A549 (cell line): ENCODE results near the gene B3GAT1.

Experiments
- EP300 ChIP-seq, 2 experiments: fragments of >200 bp; sonication (Bioruptor Twin); formaldehyde crosslinking; IDR thresholded peaks; 2 replicates in 1 of 2; 3 replicates in 1 of 2; pipeline ENCODE4 v1.6.1; 2016 to 2017
- MAFK ChIP-seq: fragments of 450-650 bp; IDR thresholded peaks from 2 replicates; pipeline ENCODE4 v1.6.1; 2014; ENCODE audit not compliant: partially characterized antibody
- MAZ ChIP-seq: fragments of 150-350 bp; IDR thresholded peaks from 2 replicates; pipeline ENCODE4 v1.6.1; 2014; ENCODE audit warnings: antibody characterized with exemption, low read depth, low read length, borderline replicate concordance
- NR3C1 ChIP-seq: fragments of >200 bp; sonication (Bioruptor Twin); formaldehyde crosslinking; IDR thresholded peaks from 3 replicates; pipeline ENCODE4 v1.6.1; 2017
- POLR2A ChIP-seq: IDR thresholded peaks from 2 replicates; pipeline ENCODE4 v1.6.1; 2012; ENCODE audit warnings: mild to moderate bottlenecking, low read length
- RAD21 ChIP-seq, 2 experiments: fragments of >200 bp in 1 of 2; sonication (Bioruptor Twin) in 1 of 2; formaldehyde crosslinking in 1 of 2; IDR thresholded peaks in 1 of 2; conservative IDR thresholded peaks in 1 of 2; 2 replicates in 1 of 2; 3 replicates in 1 of 2; pipeline ENCODE4 v1.6.1; 2012 to 2018; ENCODE audit warnings: inconsistent platforms in 1 of 2
- RCOR1 ChIP-seq: fragments of 150-350 bp; IDR thresholded peaks from 2 replicates; pipeline ENCODE4 v1.6.1; 2014; ENCODE audit warnings: antibody characterized with exemption, low read length, low read depth
- SMC3 ChIP-seq: fragments of >200 bp; sonication (Bioruptor Twin); formaldehyde crosslinking; IDR thresholded peaks from 3 replicates; pipeline ENCODE4 v1.6.1; 2018; ENCODE audit warnings: inconsistent platforms
- SREBF2 ChIP-seq: fragments of 450-650 bp; IDR thresholded peaks from 2 replicates; pipeline ENCODE4 v1.6.1; 2014; ENCODE audit warnings: mild to moderate bottlenecking, moderate library complexity
- TF ChIP-seq, protein P1 (sequence below): fragments of 150-350 bp; IDR thresholded peaks from 2 replicates; pipeline ENCODE4 v1.6.1; 2014; ENCODE audit warnings: low read depth, mild to moderate bottlenecking, low read length
- TF ChIP-seq, protein P2 (sequence below): fragments of >200 bp; sonication (Bioruptor Twin); formaldehyde crosslinking; IDR thresholded peaks from 3 replicates; pipeline ENCODE4 v1.5.1; 2016
- TF ChIP-seq, protein P3 (sequence below): fragments of 200-600 bp; sonication (generic); IDR thresholded peaks from 2 replicates; pipeline ENCODE4 v1.6.1; 2016; ENCODE audit warnings: antibody characterized with exemption, mild to moderate bottlenecking, moderate library complexity

DNA sequence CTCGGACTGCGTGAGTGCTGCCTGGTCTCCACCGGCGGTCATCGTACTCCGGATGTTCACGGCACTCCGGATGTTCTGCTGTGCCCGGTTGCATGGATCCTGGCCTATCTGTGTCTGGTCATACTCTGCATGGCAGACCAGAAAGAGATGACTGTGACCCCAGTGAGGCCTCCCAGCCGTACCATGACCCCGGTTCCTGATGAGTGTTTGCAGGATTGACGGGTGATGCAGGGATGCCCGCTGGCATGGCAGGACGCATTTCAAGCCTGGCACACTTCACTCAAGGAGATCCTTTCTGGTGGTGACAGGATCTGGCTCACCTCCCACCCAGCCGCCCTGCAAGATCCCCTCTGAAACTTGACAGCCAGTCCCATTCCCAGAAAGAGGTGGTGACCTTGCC lies 74.0 kb downstream of the B3GAT1 start:
- TF ChIP-seq RAD21 (conservative IDR thresholded peaks at IDR 0.05 in 1 of 2, IDR thresholded peaks at IDR 0.05 in 1 of 2) (no peak), SMC3 (no peak), POLR2A (no peak), NR3C1 (no peak), MAFK (no peak), RCOR1 (no peak), MAZ (no peak), SREBF2 (no peak), EP300 (IDR thresholded peaks at IDR 0.05) (no peak)
- TF ChIP-seq, protein P1, sequence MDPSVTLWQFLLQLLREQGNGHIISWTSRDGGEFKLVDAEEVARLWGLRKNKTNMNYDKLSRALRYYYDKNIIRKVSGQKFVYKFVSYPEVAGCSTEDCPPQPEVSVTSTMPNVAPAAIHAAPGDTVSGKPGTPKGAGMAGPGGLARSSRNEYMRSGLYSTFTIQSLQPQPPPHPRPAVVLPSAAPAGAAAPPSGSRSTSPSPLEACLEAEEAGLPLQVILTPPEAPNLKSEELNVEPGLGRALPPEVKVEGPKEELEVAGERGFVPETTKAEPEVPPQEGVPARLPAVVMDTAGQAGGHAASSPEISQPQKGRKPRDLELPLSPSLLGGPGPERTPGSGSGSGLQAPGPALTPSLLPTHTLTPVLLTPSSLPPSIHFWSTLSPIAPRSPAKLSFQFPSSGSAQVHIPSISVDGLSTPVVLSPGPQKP: no peak
- TF ChIP-seq, protein P2, sequence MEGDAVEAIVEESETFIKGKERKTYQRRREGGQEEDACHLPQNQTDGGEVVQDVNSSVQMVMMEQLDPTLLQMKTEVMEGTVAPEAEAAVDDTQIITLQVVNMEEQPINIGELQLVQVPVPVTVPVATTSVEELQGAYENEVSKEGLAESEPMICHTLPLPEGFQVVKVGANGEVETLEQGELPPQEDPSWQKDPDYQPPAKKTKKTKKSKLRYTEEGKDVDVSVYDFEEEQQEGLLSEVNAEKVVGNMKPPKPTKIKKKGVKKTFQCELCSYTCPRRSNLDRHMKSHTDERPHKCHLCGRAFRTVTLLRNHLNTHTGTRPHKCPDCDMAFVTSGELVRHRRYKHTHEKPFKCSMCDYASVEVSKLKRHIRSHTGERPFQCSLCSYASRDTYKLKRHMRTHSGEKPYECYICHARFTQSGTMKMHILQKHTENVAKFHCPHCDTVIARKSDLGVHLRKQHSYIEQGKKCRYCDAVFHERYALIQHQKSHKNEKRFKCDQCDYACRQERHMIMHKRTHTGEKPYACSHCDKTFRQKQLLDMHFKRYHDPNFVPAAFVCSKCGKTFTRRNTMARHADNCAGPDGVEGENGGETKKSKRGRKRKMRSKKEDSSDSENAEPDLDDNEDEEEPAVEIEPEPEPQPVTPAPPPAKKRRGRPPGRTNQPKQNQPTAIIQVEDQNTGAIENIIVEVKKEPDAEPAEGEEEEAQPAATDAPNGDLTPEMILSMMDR: no peak
- TF ChIP-seq, protein P3, sequence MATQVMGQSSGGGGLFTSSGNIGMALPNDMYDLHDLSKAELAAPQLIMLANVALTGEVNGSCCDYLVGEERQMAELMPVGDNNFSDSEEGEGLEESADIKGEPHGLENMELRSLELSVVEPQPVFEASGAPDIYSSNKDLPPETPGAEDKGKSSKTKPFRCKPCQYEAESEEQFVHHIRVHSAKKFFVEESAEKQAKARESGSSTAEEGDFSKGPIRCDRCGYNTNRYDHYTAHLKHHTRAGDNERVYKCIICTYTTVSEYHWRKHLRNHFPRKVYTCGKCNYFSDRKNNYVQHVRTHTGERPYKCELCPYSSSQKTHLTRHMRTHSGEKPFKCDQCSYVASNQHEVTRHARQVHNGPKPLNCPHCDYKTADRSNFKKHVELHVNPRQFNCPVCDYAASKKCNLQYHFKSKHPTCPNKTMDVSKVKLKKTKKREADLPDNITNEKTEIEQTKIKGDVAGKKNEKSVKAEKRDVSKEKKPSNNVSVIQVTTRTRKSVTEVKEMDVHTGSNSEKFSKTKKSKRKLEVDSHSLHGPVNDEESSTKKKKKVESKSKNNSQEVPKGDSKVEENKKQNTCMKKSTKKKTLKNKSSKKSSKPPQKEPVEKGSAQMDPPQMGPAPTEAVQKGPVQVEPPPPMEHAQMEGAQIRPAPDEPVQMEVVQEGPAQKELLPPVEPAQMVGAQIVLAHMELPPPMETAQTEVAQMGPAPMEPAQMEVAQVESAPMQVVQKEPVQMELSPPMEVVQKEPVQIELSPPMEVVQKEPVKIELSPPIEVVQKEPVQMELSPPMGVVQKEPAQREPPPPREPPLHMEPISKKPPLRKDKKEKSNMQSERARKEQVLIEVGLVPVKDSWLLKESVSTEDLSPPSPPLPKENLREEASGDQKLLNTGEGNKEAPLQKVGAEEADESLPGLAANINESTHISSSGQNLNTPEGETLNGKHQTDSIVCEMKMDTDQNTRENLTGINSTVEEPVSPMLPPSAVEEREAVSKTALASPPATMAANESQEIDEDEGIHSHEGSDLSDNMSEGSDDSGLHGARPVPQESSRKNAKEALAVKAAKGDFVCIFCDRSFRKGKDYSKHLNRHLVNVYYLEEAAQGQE: no peak
